Neural progenitor cell (in vitro differentiated cells): ENCODE results near the gene FLCN. TPM values are rescaled to one million over a fixed set of nuclear protein-coding genes. Genes with fewer than 3 reads are reported as not detected.
"Not testable (repeated sequence)": the region's sequence is repeated elsewhere in the genome, so short reads cannot be mapped to it uniquely, and the experiment has no call there.

Source experiments
- DNase-seq: peaks from one replicate; pipeline ENCODE4 v3.0.0-alpha.2; 2016; ENCODE audit warnings: low spot score
- H2AFZ ChIP-seq: fragments of 200-600 bp; sonication (generic); replicated peaks from 2 replicates; pipeline ENCODE4 v1.6.1; 2016; ENCODE audit warnings: antibody characterized with exemption
- H3F3A ChIP-seq: fragments of 200-600 bp; sonication (generic); 2 replicates; pipeline ENCODE4 v1.6.1; 2016; ENCODE audit warnings: antibody characterized with exemption, low read depth
- H3K27ac ChIP-seq: fragments of 200-600 bp; sonication (generic); 2 replicates; pipeline ENCODE4 v1.5.1; 2016; ENCODE audit warnings: mild to moderate bottlenecking
- H3K27me3 ChIP-seq: fragments of 200-600 bp; sonication (generic); 2 replicates; pipeline ENCODE4 v1.6.1; 2016; ENCODE audit warnings: mild to moderate bottlenecking, moderate library complexity
- H3K36me3 ChIP-seq: fragments of 200-600 bp; sonication (generic); 2 replicates; pipeline ENCODE4 v1.5.1; 2016
- H3K4me1 ChIP-seq: fragments of 200-600 bp; sonication (generic); 2 replicates; pipeline ENCODE4 v1.6.1; 2016; ENCODE audit warnings: mixed run types
- H3K4me2 ChIP-seq: fragments of 200-600 bp; sonication (generic); 2 replicates; pipeline ENCODE4 v1.6.1; 2016
- H3K4me3 ChIP-seq: fragments of 200-600 bp; sonication (generic); 2 replicates; pipeline ENCODE4 v1.5.1; 2016
- H3K79me2 ChIP-seq: fragments of 200-600 bp; sonication (generic); 2 replicates; pipeline ENCODE4 v1.6.1; 2016; ENCODE audit warnings: low read depth
- H3K9ac ChIP-seq: fragments of 200-600 bp; sonication (generic); 2 replicates; pipeline ENCODE4 v1.6.1; 2016
- H3K9me3 ChIP-seq: fragments of 200-600 bp; sonication (generic); 2 replicates; pipeline ENCODE4 v1.5.1; 2016; ENCODE audit warnings: low read depth
- H4K20me1 ChIP-seq: fragments of 200-600 bp; sonication (generic); 2 replicates; pipeline ENCODE4 v1.6.1; 2016; ENCODE audit warnings: low read depth
- H3K27ac Mint-ChIP-seq: 3 replicates; pipeline ENCODE4 v1.8.0; 2021; ENCODE audit warnings: mixed read lengths
- H3K27me3 Mint-ChIP-seq: 2 replicates; pipeline ENCODE4 v1.8.0; 2022; ENCODE audit warnings: low read depth, mild to moderate bottlenecking, inconsistent platforms, moderate library complexity, mixed read lengths; ENCODE audit not compliant: insufficient read depth
- H3K36me3 Mint-ChIP-seq: 3 replicates; pipeline ENCODE4 v1.8.0; 2021; ENCODE audit warnings: mixed read lengths
- H3K4me1 Mint-ChIP-seq: 3 replicates; pipeline ENCODE4 v1.8.0; 2021; ENCODE audit warnings: mixed read lengths
- H3K4me3 Mint-ChIP-seq: 3 replicates; pipeline ENCODE4 v1.8.0; 2021; ENCODE audit warnings: mild to moderate bottlenecking, moderate library complexity, mixed read lengths
- H3K9me3 Mint-ChIP-seq: 3 replicates; pipeline ENCODE4 v1.8.0; 2020; ENCODE audit warnings: mixed read lengths
- EZH2 ChIP-seq: fragments of 200-600 bp; sonication (generic); IDR thresholded peaks from 2 replicates; pipeline ENCODE4 v1.6.1; 2017; ENCODE audit warnings: antibody characterized with exemption, mild to moderate bottlenecking, moderate library complexity
- EZH2phosphoT487 ChIP-seq: fragments of 200-600 bp; sonication (generic); IDR thresholded peaks from 2 replicates; pipeline ENCODE4 v1.6.1; 2017; ENCODE audit warnings: antibody characterized with exemption
- total RNA-seq: library from RNA; depleted of rRNA; stranded (reverse); fragments of >200 nt; gene quantifications from 2 replicates; pipeline ENCODE4 v1.2.3, GENCODE V29; 2015; ENCODE audit warnings: low replicate concordance
- TF ChIP-seq, protein P1 (sequence below): fragments of 200-600 bp; sonication (generic); IDR thresholded peaks from 2 replicates; pipeline ENCODE4 v1.5.1; 2017; ENCODE audit warnings: antibody characterized with exemption, mild to moderate bottlenecking

Gene FLCN
- total RNA-seq, 1 donor from 2014 or later: 16.3 TPM

DNA sequence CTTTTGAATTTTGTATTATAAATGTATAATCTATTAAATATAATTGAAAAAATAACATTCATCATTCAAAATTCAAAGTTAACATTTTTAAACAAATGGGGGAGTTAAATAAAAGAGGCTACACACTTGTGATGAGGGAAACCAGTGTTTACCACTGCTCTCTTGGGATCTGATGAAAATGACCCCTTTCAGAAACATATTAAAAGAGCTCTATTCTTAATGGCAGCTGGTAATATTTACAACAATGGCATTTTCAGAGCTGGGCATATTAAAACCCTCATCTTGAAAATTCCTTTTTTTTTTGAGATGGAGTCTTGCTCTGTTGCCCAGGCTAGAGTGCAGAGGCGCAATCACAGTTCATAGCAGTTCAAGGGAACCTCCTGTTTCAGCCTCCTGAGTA, 19.3 kb upstream of the FLCN start:
- Mint-ChIP-seq H3K4me3 (no peak overlapping the region), H3K27me3 (no peaks in the 10 kb centered on the region), H3K27ac (no peak overlapping the region), H3K36me3 (peaks cover 45% of the 10 kb centered on the region), H3K4me1 (no peaks in the 10 kb centered on the region), H3K9me3 (no peaks in the 10 kb centered on the region)
- no peak for TF ChIP-seq EZH2phosphoT487
- TF ChIP-seq, protein P1, sequence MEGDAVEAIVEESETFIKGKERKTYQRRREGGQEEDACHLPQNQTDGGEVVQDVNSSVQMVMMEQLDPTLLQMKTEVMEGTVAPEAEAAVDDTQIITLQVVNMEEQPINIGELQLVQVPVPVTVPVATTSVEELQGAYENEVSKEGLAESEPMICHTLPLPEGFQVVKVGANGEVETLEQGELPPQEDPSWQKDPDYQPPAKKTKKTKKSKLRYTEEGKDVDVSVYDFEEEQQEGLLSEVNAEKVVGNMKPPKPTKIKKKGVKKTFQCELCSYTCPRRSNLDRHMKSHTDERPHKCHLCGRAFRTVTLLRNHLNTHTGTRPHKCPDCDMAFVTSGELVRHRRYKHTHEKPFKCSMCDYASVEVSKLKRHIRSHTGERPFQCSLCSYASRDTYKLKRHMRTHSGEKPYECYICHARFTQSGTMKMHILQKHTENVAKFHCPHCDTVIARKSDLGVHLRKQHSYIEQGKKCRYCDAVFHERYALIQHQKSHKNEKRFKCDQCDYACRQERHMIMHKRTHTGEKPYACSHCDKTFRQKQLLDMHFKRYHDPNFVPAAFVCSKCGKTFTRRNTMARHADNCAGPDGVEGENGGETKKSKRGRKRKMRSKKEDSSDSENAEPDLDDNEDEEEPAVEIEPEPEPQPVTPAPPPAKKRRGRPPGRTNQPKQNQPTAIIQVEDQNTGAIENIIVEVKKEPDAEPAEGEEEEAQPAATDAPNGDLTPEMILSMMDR: no peak
- no peak for TF ChIP-seq EZH2
- Histone ChIP-seq H3K79me2 (no peaks in the 10 kb centered on the region), H3K36me3 (peaks cover 9% of the 10 kb centered on the region), H3K4me3 (no peak overlapping the region), H3K27me3 (no peaks in the 10 kb centered on the region), H2AFZ (no peak overlapping the region), H3K9ac (no peak overlapping the region), H3K27ac (no peak overlapping the region), H3F3A (no peaks in the 10 kb centered on the region), H3K4me2 (no peak overlapping the region), H4K20me1 (no peaks in the 10 kb centered on the region), H3K4me1 (no peaks in the 10 kb centered on the region), H3K9me3 (no peaks in the 10 kb centered on the region)
- no peak for DNase-seq

DNA sequence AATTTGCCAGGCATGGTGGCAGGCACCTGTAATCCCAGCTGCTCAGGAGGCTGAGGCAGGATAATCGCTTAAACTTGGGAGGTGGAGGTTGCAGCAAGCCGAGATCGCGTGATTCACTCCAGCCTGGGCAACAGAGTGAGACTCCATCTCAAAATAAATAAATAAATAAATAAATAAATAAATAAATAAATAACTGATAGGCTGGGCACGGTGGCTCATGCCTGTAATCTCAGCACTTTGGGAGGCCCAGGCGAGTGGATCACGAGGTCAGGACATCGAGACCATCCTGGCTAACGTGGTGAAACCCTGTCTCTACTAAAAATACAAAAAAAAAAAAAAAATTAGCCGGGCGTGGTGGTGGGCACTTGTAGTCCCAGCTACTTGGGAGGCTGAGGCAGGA, 18.7 kb upstream of the FLCN start:
- H3K9ac ChIP-seq, H3K36me3 ChIP-seq, H3K27me3 ChIP-seq, H3K27me3 Mint-ChIP-seq, H3K4me2 ChIP-seq, H3K4me1 Mint-ChIP-seq, H3F3A ChIP-seq, H3K9me3 ChIP-seq, H3K4me1 ChIP-seq, H4K20me1 ChIP-seq, H3K4me3 Mint-ChIP-seq, H3K4me3 ChIP-seq, H3K27ac Mint-ChIP-seq, DNase-seq, H3K79me2 ChIP-seq, H3K9me3 Mint-ChIP-seq, H2AFZ ChIP-seq, H3K27ac ChIP-seq: not testable (repeated sequence)
- H3K36me3 Mint-ChIP-seq: peaks cover 45% of the 10 kb centered on the region

DNA sequence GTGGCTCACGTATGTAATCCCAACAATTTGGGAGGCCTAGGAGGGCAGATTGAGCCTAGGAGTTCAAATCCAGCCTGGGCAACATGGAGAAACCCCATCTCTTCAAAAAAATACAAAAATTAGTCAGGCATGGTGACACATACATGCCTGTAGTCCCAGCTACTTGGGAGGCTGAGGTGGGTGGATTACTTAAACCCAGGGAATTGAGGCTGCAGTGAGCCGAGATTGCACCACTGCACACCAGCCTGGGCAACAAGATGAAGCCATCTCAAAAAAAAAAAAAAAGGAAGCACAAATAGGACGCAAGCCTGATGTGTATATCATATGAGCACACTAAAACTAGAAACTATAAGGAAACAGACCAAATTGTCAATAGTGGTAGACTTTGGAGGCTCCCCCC, 17.1 kb upstream of the FLCN start:
- H3K36me3 ChIP-seq: peaks cover 12% of the 10 kb centered on the region
- TF ChIP-seq, protein P1: no peak
- TF ChIP-seq EZH2 (no peak), EZH2phosphoT487 (no peak)
- DNase-seq: no peak
- no peaks in the 10 kb centered on the region for H3K4me1 ChIP-seq
- no peak overlapping the region for H3K4me2 ChIP-seq
- Mint-ChIP-seq H3K4me3 (no peak overlapping the region), H3K27me3 (peaks cover 2% of the 10 kb centered on the region), H3K4me1 (no peaks in the 10 kb centered on the region), H3K27ac (no peak overlapping the region), H3K9me3 (no peaks in the 10 kb centered on the region), H3K36me3 (peaks cover 43% of the 10 kb centered on the region)
- no peak overlapping the region for H3K27ac ChIP-seq
- no peak overlapping the region for H3K9ac ChIP-seq
- no peaks in the 10 kb centered on the region for H3K79me2 ChIP-seq
- H3K27me3 ChIP-seq: no peaks in the 10 kb centered on the region
- no peaks in the 10 kb centered on the region for H4K20me1 ChIP-seq
- H3F3A ChIP-seq: no peaks in the 10 kb centered on the region
- no peak overlapping the region for H3K4me3 ChIP-seq
- no peak overlapping the region for H2AFZ ChIP-seq
- H3K9me3 ChIP-seq: no peaks in the 10 kb centered on the region

DNA sequence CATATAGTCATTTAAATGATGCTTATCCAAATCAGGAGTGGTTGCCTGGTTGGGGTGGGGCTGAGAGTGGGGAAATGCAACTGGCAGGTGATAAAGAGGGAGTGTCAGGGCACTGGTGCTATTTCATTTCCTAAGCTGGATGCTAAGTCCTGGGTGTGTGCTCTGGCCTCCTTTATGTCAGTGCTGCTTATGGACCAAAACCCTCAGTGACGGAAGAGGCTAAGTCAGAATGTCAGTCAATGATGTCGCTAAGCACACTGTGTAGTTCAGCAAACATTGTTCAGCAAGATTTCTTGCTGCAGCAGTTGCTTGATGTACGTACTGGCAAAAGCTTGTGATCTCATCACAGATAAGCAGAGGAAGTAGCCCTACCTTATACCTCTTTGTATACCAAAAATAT, 16.4 kb upstream of the FLCN start:
- Mint-ChIP-seq H3K36me3 (peaks cover 40% of the 10 kb centered on the region), H3K4me3 (no peak overlapping the region), H3K27ac (no peak overlapping the region), H3K9me3 (no peaks in the 10 kb centered on the region), H3K4me1 (no peaks in the 10 kb centered on the region), H3K27me3 (peaks cover 2% of the 10 kb centered on the region)
- Histone ChIP-seq H3K36me3 (peaks cover 12% of the 10 kb centered on the region), H3K9me3 (no peaks in the 10 kb centered on the region), H4K20me1 (no peaks in the 10 kb centered on the region), H3K4me1 (no peaks in the 10 kb centered on the region), H3K27ac (no peak overlapping the region), H3K79me2 (no peaks in the 10 kb centered on the region), H3F3A (no peaks in the 10 kb centered on the region), H3K9ac (no peak overlapping the region), H3K4me2 (no peak overlapping the region), H2AFZ (no peak overlapping the region), H3K4me3 (no peak overlapping the region), H3K27me3 (no peaks in the 10 kb centered on the region)
- no peak for TF ChIP-seq EZH2phosphoT487
- TF ChIP-seq, protein P1: no peak
- no peak for TF ChIP-seq EZH2
- DNase-seq: no peak
